Stimulated activated CD8-positive, alpha-beta memory T cell treated with anti-CD3 and anti-CD28 coated beads, Interleukin-2, amount 100 ng/mL, for 1 hour (primary cell): ENCODE measurements around the gene NR2C2AP.
A peak's percentile ranks its signal among the peaks of the same experiment; 100 is the strongest.
"Not testable (repeated sequence)": the region's sequence is repeated elsewhere in the genome, so short reads cannot be mapped to it uniquely, and the experiment has no call there.

Experiments
- DNase-seq, 2 donors: peaks; one replicate each; pipeline ENCODE4 v3.0.0-alpha.2; 2020; ENCODE audit warnings: low read depth in 2 of 2

Gene NR2C2AP

DNA sequence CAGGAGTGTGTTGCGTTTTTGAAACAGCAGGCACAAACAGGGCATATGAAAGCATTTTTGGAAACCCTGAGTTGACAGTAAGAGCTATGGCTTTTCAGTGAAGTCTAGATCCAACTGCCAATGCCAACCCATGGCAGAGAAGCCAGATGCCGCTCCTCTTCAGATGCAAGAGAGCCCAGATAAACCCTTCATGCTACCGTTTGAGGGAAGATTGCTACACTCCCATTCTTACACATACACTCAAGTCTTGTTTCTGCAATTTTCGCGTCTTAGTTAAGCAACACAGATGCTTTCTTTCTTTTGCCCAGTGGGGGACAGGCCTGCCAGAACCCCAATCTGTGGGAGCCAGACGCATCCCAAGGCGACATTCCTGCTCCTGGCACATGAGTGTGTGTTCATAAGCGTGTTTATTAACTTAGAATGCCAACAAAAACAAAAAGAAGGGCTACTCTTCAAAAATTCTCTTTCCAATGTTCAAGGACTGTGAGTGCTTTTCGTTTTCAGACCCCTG is 21.7 kb downstream of the NR2C2AP start:
- DNase-seq: no peak

DNA sequence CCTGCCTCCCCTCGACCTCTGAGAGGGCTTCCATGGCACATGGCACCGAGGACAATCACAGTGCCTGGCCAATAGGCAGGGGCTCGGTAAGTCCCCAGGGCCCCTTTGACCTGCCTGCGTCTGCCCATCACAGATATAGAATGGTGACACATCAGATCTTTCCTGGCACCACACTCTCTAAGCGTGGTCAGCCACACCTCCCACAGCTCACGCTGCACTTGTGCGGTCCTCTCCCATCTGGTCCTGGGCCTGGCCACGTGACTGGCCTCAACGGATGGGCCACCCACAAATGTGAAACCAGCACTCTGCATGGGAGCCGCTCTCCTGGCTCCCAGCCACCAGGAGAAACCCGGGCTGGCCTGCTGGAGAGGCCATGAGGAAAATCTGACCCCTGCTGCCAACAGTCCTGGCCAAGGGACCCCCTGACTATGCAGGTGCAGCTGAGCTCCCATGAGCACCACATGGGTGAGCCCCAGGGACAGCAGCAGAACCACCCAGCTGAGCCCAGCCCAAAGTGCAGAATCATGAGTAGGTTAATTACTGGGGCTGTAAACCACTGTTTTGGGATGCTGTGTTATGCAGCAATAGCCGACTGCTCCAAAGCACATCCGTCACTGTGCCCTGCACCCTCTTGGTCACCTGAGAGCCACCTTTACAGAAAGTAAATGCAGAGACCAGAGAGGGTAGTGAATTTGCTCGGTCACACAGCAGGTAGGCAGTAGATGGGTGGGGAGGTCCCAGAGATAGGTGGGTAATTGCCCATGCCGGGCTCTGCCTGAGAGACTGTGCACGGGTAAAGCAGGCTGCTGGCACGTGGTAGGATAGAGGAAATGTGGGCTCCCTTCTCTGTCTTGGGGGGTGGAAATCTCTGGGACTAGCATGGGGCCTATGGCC is 23.4 kb downstream of the NR2C2AP start:
- DNase-seq: no peak

GRCh38 chr19:19176950-19177349 is 26.3 kb downstream of the NR2C2AP start:
- DNase-seq: no peak

DNA sequence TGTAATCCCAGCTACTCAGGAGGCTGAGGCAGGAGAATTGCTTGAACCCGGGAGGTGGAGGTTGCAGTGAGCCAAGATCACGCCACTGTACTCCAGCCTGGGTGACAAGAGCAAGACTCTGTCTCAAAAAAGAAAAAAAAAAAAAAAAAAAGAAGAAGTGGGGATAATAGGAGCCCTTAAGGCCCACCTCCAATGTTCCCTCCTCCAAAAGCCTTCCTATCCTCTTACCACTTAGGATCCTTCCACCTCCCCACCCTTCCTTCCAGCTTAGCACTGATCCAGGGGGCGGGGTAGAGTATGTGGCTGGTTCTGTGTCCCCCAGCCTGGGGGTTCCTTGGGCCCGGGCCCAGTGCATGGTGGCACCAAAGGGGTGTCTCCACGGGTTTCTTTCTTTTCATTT is 30.0 kb downstream of the NR2C2AP start:
- DNase-seq: not testable (repeated sequence)

DNA sequence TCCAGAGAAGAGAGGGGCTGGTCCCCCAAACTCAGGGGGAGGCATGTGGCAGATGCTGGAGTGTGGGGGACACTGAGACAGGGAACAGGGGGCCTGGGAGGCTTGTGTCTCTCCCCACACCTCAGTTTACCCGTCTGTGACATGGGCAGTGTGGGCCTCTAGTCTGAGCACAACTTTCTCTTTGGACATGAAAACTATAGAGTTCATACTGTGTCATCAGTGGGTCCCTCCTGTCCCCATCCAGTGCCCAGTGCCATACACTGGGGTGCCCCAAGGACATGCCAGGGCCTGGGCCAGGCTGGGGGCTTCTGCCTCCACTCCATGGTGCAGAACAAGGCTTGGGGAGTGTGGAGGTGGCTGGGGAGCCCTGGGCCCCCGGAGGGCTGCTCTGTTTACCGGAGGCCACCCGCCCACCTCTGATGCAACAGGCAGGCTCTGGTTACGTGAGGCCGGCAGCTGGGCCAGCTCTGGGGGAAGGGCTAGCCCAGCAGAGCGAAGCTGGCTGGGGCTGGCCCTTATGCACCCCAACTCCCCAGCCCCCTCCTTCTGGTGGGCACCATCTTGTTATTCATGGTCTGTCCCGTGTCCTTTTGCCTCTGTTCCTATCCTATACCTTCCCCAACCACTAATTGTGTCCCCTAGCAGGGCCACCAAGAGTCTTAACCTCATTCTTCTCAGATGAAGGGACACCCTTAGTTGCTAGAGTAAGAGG is 31.2 kb downstream of the NR2C2AP start:
- no peak for DNase-seq

GRCh38 chr19:19170873-19171672 is 32.1 kb downstream of the NR2C2AP start:
- no peak for DNase-seq

DNA sequence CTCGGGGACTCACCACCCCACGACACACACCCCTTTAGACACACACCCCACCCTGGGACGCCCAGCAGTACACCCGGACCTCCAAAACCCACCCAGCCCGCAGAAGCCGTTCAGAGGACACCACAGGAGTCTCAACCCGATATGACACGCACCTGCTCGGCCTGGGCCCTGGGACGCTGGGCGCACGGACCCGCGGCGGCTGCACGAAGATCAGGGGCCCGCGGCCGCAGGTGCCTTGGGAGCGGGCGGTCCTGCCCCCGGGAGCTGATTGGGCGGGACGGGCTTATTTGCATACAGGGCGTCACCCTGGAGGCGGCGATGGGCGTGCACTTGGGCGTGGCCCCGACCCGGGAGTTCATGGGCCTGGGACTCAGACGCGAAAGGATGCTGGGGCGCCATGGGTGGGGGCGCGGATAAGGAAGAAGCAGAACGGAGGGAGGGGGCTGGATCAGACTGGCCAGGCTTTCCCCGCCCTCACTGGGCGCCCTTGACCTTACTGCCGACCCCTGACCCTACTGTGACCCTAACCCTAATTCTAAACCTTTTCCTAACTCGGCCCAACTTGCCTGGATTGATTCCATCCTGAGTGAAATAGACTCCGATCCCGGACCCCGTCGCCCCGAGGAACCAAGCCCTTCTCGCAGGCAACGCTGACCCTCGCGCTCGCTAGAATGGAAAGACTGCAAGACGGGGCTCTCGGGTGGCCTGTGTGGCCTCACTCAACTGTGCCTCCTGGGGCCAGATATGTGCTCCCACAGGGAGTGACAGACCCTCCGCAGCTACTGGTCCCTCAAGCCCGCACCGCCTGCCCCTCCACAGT is 33.0 kb downstream of the NR2C2AP start, which contains the start of gene MEF2B:
Gene MEF2B (minus strand): TSS at position 211 of the 820 bp plus-strand sequence. CDS start 19,528 bp downstream, outside the sequence.
- DNase-seq: peak; percentile 40 to 53

DNA sequence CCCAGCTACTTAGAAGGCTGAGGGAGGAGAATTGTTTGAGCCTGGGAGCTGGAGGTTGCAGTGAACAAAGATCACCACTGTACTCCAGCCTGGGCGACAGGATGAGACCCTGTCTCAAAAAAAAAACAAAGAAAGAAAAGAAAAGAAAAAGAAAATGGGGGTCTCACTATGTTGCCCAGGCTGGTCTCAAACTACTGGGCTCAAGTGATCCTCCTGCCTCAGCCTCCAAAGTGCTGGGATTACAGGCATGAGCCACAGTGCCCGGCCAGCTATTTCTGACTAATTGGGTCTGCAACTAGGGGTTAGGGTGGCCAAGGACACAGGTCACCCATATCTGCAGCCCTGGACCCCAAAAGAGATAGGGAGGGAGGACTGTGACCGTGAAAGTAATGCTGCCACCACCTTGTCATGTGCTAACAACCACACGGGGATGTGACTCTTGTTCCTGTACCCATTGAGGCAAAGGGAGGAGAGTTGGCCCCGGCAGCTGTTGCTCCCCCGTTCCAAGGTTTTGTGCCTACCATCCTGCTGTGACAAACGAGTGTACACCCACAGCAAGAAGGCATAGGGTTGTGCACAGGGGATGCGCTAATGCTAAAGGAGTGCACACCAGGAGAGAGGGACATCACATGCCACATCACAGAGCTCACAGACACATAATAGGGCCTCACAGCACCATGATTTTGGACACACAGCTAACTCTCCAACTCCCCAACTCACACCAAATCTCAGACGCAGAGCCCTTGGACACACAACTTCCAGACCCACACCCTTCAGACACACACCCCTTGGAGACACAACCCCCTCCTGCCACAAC is 33.8 kb downstream of the NR2C2AP start:
- DNase-seq: no peak

DNA sequence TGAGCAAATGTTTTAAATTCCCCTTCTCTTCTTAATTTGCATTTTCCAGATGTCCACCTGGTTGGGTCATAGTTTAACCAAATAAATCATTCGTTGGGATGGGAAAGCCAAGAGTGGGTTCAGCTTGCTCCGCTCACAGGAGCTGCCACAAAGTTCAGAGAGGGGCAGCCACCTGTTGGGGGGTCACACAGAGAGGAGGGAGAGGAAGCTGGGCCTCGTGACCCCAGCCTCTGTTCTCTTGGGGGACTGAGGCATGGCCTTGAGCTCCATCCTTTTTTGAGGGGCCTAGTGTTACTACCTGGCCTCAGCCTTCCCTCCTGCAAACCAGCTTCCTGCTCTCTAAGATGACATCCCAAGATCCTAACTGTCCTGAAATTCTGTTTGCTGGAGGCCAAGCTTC is 35.6 kb downstream of the NR2C2AP start:
- DNase-seq: no peak

GRCh38 chr19:19165396-19165795 is 37.8 kb downstream of the NR2C2AP start:
- no peak for DNase-seq

GRCh38 chr19:19162495-19162894 is 40.7 kb downstream of the NR2C2AP start:
- no peak for DNase-seq

DNA sequence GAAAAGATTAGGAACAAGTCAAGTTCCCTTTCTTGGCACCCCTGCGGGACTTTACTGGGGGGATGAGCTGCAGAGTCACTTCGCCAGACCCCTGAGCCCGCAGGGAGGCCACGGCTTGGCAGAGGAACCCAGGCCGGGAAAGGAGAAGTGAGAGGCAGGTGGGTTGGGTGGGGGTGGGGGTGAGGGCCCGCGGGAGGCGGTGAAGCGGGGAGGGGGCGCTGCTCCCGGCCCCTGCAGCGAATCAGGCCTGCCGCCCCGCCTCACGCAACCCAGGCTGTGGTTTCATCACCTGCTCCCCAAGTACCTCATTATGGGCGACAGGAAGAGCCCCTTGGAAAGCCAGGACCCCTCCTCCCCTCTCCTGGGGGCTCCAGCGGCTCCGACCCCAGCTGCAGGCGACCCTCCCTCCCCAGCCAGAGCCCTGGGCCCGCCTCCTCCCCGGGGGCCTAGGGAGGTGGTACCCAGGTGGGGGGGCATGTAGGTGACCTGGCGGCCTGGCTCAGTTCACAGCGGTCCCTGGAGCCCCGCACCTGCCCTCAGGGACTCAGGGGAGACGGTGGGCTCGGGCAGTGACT is 42.7 kb downstream of the NR2C2AP start:
- no peak for DNase-seq

GRCh38 chr19:19159534-19159933 is 43.7 kb downstream of the NR2C2AP start:
- DNase-seq: no peak

- DNase-seq: no peak
Observed at GRCh38 chr19:19157808-19158207, 45.4 kb downstream of the NR2C2AP start.

GRCh38 chr19:19155495-19156219 is 47.6 kb downstream of the NR2C2AP start:
- no peak for DNase-seq

DNA sequence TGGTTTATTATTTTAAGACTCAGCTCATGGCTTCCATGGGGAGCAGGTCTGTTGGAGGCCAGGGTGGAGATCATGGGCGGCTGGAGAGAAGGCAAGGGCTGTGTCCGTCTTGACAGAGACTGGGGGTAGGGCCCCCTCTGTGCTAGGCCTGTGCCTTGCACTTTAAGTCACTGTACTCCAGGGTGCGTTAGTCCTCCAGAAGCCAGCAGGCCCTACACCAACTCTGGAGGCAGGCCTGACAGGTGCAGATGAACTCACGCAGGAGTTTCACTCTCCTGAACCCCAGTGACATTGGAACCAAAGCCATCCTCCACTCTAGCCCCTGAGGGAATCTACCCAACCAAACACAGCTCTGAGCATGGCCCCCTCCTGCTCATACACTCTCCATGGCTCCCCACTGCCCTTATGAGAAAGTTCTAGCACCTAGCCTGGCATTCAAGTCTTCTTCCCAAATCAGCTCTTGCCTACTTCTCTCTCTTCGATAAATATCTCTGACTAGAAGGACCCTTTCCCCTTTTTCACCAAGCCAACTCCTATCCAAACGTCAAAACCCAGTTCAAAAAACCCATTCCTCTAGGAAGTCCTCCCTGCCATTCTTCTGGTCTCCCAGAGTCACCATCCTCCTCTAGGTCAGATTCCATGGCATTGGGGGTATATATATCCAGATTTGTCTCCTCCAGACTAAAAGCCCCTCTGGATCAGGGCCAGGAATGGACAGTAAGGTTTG is 48.3 kb downstream of the NR2C2AP start:
- no peak for DNase-seq

DNA sequence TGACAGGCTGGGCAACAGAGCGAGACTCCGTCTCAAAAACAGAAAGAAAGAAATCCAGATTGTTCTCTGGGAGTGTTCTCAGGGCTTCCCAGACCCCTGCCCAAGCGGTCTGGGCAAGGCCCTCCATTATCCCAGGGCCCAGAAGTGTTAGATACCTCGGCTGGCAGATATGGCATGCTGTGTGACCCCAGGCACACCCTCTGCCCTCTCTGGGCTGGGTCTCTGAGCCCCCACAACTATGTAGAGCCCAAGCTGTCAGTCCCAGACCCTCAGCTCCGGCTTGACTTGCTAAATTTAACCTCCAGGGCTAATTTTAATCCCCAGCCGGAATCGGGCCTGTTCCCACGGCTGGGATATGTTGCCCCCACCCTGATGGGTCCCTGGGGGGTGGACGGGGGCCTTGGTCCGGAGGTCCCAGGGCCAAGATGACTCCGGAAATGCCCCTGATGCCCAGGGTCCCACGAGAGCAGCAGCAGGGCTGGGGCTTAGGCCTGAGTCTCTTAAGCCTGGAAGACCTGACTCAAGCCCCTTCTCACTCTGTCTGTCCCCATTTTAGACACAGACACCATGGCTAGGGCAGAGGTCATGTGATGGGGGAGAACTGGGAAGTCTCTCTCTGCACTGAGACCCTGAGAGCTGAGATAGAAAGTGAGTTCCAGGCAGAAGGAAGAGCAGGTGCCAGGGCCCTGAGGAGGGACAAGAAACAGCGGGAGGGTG is 50.4 kb downstream of the NR2C2AP start:
- no peak for DNase-seq

- no peak for DNase-seq
Observed at GRCh38 chr19:19151418-19151817, 51.8 kb downstream of the NR2C2AP start.
